ENCODE data around the gene SCFD2. TPM values are rescaled to one million over a fixed set of nuclear protein-coding genes. Genes with fewer than 3 reads are reported as not detected.

Gene SCFD2
- total RNA-seq, 3 donors from 2014 or later = 22.8 to 33.8 (median 25.0) TPM

- Histone ChIP-seq H3K27ac (no peak overlapping the region), H3K27me3 (no peaks in the 10 kb centered on the region), H3K4me3 (no peak overlapping the region), H3K36me3 (no peaks in the 10 kb centered on the region), H3K4me1 (no peaks in the 10 kb centered on the region), H3K9me3 (no peaks in the 10 kb centered on the region)
- no peak for DNase-seq (ENCODE audit: low spot score in 2 of 2)
- no peak for TF ChIP-seq POLR2AphosphoS5 (IDR thresholded peaks at IDR 0.05)
- no peak for TF ChIP-seq POLR2A (IDR thresholded peaks at IDR 0.05)
- no peak for TF ChIP-seq CTCF (IDR thresholded peaks at IDR 0.05)
- intact Hi-C loops (cut with DNase I; ENCODE audit: low total_unique reads) = no loop called here
Measured at GRCh38 chr4:53127365-53127764, 238.5 kb downstream of the SCFD2 start.

GRCh38 chr4:53126099-53126498 is 239.8 kb downstream of the SCFD2 start:
- H3K9me3 ChIP-seq = no peaks in the 10 kb centered on the region
- H3K4me3 ChIP-seq = no peak overlapping the region
- TF ChIP-seq POLR2A (IDR thresholded peaks at IDR 0.05) (no peak), POLR2AphosphoS5 (IDR thresholded peaks at IDR 0.05) (no peak), CTCF (IDR thresholded peaks at IDR 0.05) (no peak)
- no peak for DNase-seq (ENCODE audit: low spot score in 2 of 2)
- H3K27ac ChIP-seq = no peak overlapping the region
- no peaks in the 10 kb centered on the region for H3K36me3 ChIP-seq
- no peaks in the 10 kb centered on the region for H3K4me1 ChIP-seq
- intact Hi-C loops (cut with DNase I; ENCODE audit: low total_unique reads) = no loop called here
- H3K27me3 ChIP-seq = no peaks in the 10 kb centered on the region

- Histone ChIP-seq H3K4me3 (no peak overlapping the region), H3K4me1 (no peaks in the 10 kb centered on the region), H3K27me3 (no peaks in the 10 kb centered on the region), H3K27ac (no peak overlapping the region), H3K36me3 (no peaks in the 10 kb centered on the region), H3K9me3 (no peaks in the 10 kb centered on the region)
- no peak for DNase-seq (ENCODE audit: low spot score in 2 of 2)
- intact Hi-C loops (cut with DNase I; ENCODE audit: low total_unique reads) = no loop called here
- TF ChIP-seq POLR2A (IDR thresholded peaks at IDR 0.05) (no peak), POLR2AphosphoS5 (IDR thresholded peaks at IDR 0.05) (no peak), CTCF (IDR thresholded peaks at IDR 0.05) (no peak)
Measured at GRCh38 chr4:53123819-53124218, 242.0 kb downstream of the SCFD2 start.

- Histone ChIP-seq H3K4me1 (no peaks in the 10 kb centered on the region), H3K9me3 (no peaks in the 10 kb centered on the region), H3K27ac (no peak overlapping the region), H3K4me3 (no peak overlapping the region), H3K36me3 (no peaks in the 10 kb centered on the region), H3K27me3 (no peaks in the 10 kb centered on the region)
- DNase-seq (ENCODE audit: low spot score in 2 of 2) = no peak
- intact Hi-C loops (cut with DNase I; ENCODE audit: low total_unique reads) = no loop called here
- no peak for TF ChIP-seq POLR2AphosphoS5 (IDR thresholded peaks at IDR 0.05)
- TF ChIP-seq CTCF (IDR thresholded peaks at IDR 0.05) = no peak
- TF ChIP-seq POLR2A (IDR thresholded peaks at IDR 0.05) = no peak
Measured at GRCh38 chr4:53123171-53123570, 242.7 kb downstream of the SCFD2 start.

- no peak overlapping the region for H3K4me3 ChIP-seq
- no peaks in the 10 kb centered on the region for H3K27me3 ChIP-seq
- H3K36me3 ChIP-seq = no peaks in the 10 kb centered on the region
- H3K27ac ChIP-seq = no peak overlapping the region
- H3K9me3 ChIP-seq = no peaks in the 10 kb centered on the region
- intact Hi-C loops (cut with DNase I; ENCODE audit: low total_unique reads) = no loop called here
- H3K4me1 ChIP-seq = no peaks in the 10 kb centered on the region
- TF ChIP-seq POLR2AphosphoS5 (IDR thresholded peaks at IDR 0.05) = no peak
- TF ChIP-seq CTCF (IDR thresholded peaks at IDR 0.05) = no peak
- TF ChIP-seq POLR2A (IDR thresholded peaks at IDR 0.05) = no peak
- no peak for DNase-seq (ENCODE audit: low spot score in 2 of 2)
Measured at GRCh38 chr4:53122280-53123116, 243.4 kb downstream of the SCFD2 start.
